Mesendoderm (in vitro differentiated cells): ENCODE results near the gene RNF13.

Experiments used
- DNase-seq: peaks from one replicate; pipeline ENCODE4 v3.0.0; 2013
- H2AK5ac ChIP-seq: 2 replicates; pipeline ENCODE4 v1.6.1; 2013; ENCODE audit warnings: low read length, inconsistent platforms
- H2BK120ac ChIP-seq: 2 replicates; pipeline ENCODE4 v1.6.1; 2013; ENCODE audit warnings: low read depth, mild to moderate bottlenecking, low read length, moderate library complexity, mixed read lengths
- H2BK15ac ChIP-seq: replicated peaks from 2 replicates; pipeline ENCODE4 v1.6.1; 2013; ENCODE audit warnings: low read depth, mild to moderate bottlenecking, moderate library complexity
- H2BK5ac ChIP-seq: 2 replicates; pipeline ENCODE4 v1.6.1; 2013; ENCODE audit warnings: low read length, inconsistent platforms
- H3K18ac ChIP-seq: 2 replicates; pipeline ENCODE4 v1.6.1; 2013; ENCODE audit warnings: mild to moderate bottlenecking, low read length, mixed read lengths
- H3K23ac ChIP-seq: one replicate; pipeline ENCODE4 v1.6.1; 2013; ENCODE audit warnings: low read length
- H3K27ac ChIP-seq: 2 replicates; pipeline ENCODE4 v1.5.1; 2013; ENCODE audit warnings: low read depth, mild to moderate bottlenecking, inconsistent platforms, low read length, moderate library complexity
- H3K27me3 ChIP-seq: 2 replicates; pipeline ENCODE4 v1.6.1; 2013; ENCODE audit warnings: low read length, control low read depth, mild to moderate bottlenecking, inconsistent platforms; ENCODE audit not compliant: insufficient read depth, poor library complexity
- H3K36me3 ChIP-seq: 2 replicates; pipeline ENCODE4 v1.6.1; 2013; ENCODE audit warnings: low read length, inconsistent platforms; ENCODE audit not compliant: control insufficient read depth, insufficient read depth
- H3K4ac ChIP-seq: one replicate; pipeline ENCODE4 v1.6.1; 2013; ENCODE audit warnings: low read depth, mild to moderate bottlenecking, low read length, moderate library complexity
- H3K4me1 ChIP-seq: 2 replicates; pipeline ENCODE4 v1.6.1; 2013; ENCODE audit warnings: low read depth, low read length, inconsistent platforms; ENCODE audit not compliant: control insufficient read depth
- H3K4me2 ChIP-seq: 2 replicates; pipeline ENCODE4 v1.6.1; 2013; ENCODE audit warnings: low read length
- H3K4me3 ChIP-seq: 2 replicates; pipeline ENCODE4 v1.5.1; 2013; ENCODE audit warnings: mild to moderate bottlenecking, low read length
- H3K56ac ChIP-seq: one replicate; pipeline ENCODE4 v1.6.1; 2013; ENCODE audit warnings: low read length
- H3K79me1 ChIP-seq: 2 replicates; pipeline ENCODE4 v1.6.1; 2013; ENCODE audit warnings: low read length, inconsistent platforms
- H3K79me2 ChIP-seq: 2 replicates; pipeline ENCODE4 v1.6.1; 2013; ENCODE audit warnings: mild to moderate bottlenecking, low read length; ENCODE audit not compliant: control insufficient read depth, insufficient read depth
- H3K9ac ChIP-seq: 2 replicates; pipeline ENCODE4 v1.6.1; 2013; ENCODE audit warnings: low read length, inconsistent platforms
- H4K5ac ChIP-seq: one replicate; pipeline ENCODE4 v1.6.1; 2013; ENCODE audit warnings: low read length
- H4K8ac ChIP-seq: one replicate; pipeline ENCODE4 v1.6.1; 2013; ENCODE audit warnings: low read depth, mild to moderate bottlenecking, control low read depth, low read length, moderate library complexity
- WGBS: extraction: QIAGEN DNeasy Blood & Tissue Kit; methylation state at CpG from one replicate; pipeline ENCODE4 v1.1.7; 2013; ENCODE audit warnings: low lambda C conversion rate, missing lambda C conversion rate; ENCODE audit not compliant: insufficient coverage; ENCODE audit errors: extremely low coverage; 5-methylcytosine and 5-hydroxymethylcytosine counted together

The RNF13 gene

GRCh38 chr3:149790698-149791097 lies 22.3 kb upstream of the RNF13 start:
- Histone ChIP-seq H3K4me2 (no peak overlapping the region), H4K8ac (no peak overlapping the region), H3K36me3 (no peaks in the 10 kb centered on the region), H3K4me1 (no peaks in the 10 kb centered on the region), H3K9ac (no peak overlapping the region), H3K4ac (no peak overlapping the region), H3K27me3 (no peaks in the 10 kb centered on the region), H3K18ac (no peak overlapping the region), H3K4me3 (no peak overlapping the region), H3K27ac (no peak overlapping the region), H3K79me2 (no peaks in the 10 kb centered on the region), H3K79me1 (no peaks in the 10 kb centered on the region), H2AK5ac (no peak overlapping the region), H3K56ac (no peak overlapping the region), H4K5ac (no peak overlapping the region), H2BK5ac (no peak overlapping the region), H2BK15ac (no peak overlapping the region), H3K23ac (no peak overlapping the region), H2BK120ac (no peak overlapping the region)
- DNase-seq, result no peak
- WGBS, result no CpG with 5 or more reads among the region's 3 CpGs

- Histone ChIP-seq H4K5ac (no peak within 1 kb of the TSS), H3K4me3 (no peak within 1 kb of the TSS), H3K4me2 (no peak within 1 kb of the TSS), H3K9ac (no peak within 1 kb of the TSS), H2BK120ac (no peak within 1 kb of the TSS), H3K27me3 (no peaks in the 10 kb centered on the region), H4K8ac (no peak within 1 kb of the TSS), H3K4me1 (no peaks in the 10 kb centered on the region), H2BK15ac (no peak within 1 kb of the TSS), H3K79me2 (no peaks in the 10 kb centered on the region), H3K4ac (no peak within 1 kb of the TSS), H2BK5ac (no peak within 1 kb of the TSS), H3K27ac (no peak within 1 kb of the TSS), H3K56ac (no peak within 1 kb of the TSS), H2AK5ac (no peak within 1 kb of the TSS), H3K23ac (no peak within 1 kb of the TSS), H3K36me3 (no peaks in the 10 kb centered on the region), H3K18ac (no peak within 1 kb of the TSS), H3K79me1 (no peaks in the 10 kb centered on the region)
- WGBS, result no CpG with 5 or more reads among the region's 4 CpGs
- no peak for DNase-seq
Observed at GRCh38 chr3:149792452-149793270, 20.4 kb upstream of the RNF13 start, which contains the start of gene ANKUB1. Gene ANKUB1, minus strand, starts transcription at chr3:149792554. Its CDS starts 188 bp downstream, at chr3:149792366.

DNA sequence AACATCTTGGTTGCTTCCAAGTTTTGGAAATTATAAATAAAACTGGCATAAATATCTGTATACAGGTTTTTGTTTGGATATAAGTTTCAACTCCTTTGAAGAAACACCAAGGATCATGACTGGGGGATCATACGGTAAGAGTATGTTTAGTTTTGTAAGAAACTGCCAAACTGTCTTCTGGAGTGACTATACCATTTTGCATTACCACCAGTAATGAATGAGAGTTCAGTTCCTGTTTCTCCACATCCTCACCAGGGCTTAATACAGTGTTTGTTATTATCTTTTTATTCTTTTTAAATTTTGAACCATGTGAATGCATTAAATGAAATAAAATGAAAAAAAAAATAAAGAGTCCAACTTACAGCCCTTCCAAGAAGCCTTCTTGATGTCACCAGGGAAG lies 17.0 kb upstream of the RNF13 start:
- H3K56ac ChIP-seq, result no peak overlapping the region
- H3K27ac ChIP-seq, result no peak overlapping the region
- no peak overlapping the region for H3K9ac ChIP-seq
- H4K8ac ChIP-seq, result no peak overlapping the region
- H3K4me3 ChIP-seq, result no peak overlapping the region
- H2BK5ac ChIP-seq, result no peak overlapping the region
- H3K23ac ChIP-seq, result no peak overlapping the region
- no peaks in the 10 kb centered on the region for H3K27me3 ChIP-seq
- H4K5ac ChIP-seq, result no peak overlapping the region
- H3K4me2 ChIP-seq, result no peak overlapping the region
- no peaks in the 10 kb centered on the region for H3K4me1 ChIP-seq
- no peak overlapping the region for H3K18ac ChIP-seq
- no CpG with 5 or more reads among the region's 1 CpG for WGBS
- no peak for DNase-seq
- no peak overlapping the region for H2AK5ac ChIP-seq
- no peaks in the 10 kb centered on the region for H3K79me2 ChIP-seq
- no peak overlapping the region for H3K4ac ChIP-seq
- H2BK15ac ChIP-seq, result no peak overlapping the region
- H3K79me1 ChIP-seq, result no peaks in the 10 kb centered on the region
- H2BK120ac ChIP-seq, result no peak overlapping the region
- no peaks in the 10 kb centered on the region for H3K36me3 ChIP-seq

GRCh38 chr3:149800693-149801092 lies 12.3 kb upstream of the RNF13 start:
- no peaks in the 10 kb centered on the region for H3K36me3 ChIP-seq
- no peak overlapping the region for H3K4me3 ChIP-seq
- no peak overlapping the region for H3K18ac ChIP-seq
- H3K4me2 ChIP-seq, result no peak overlapping the region
- H3K4ac ChIP-seq, result no peak overlapping the region
- H4K8ac ChIP-seq, result no peak overlapping the region
- no peak overlapping the region for H2BK5ac ChIP-seq
- no peak overlapping the region for H3K23ac ChIP-seq
- H3K9ac ChIP-seq, result no peak overlapping the region
- DNase-seq, result no peak
- H3K79me1 ChIP-seq, result no peaks in the 10 kb centered on the region
- no peaks in the 10 kb centered on the region for H3K79me2 ChIP-seq
- WGBS, result no CpG with 5 or more reads among the region's 8 CpGs
- no peak overlapping the region for H2AK5ac ChIP-seq
- no peaks in the 10 kb centered on the region for H3K4me1 ChIP-seq
- no peak overlapping the region for H3K27ac ChIP-seq
- no peak overlapping the region for H2BK120ac ChIP-seq
- H2BK15ac ChIP-seq, result no peak overlapping the region
- H3K56ac ChIP-seq, result no peak overlapping the region
- no peaks in the 10 kb centered on the region for H3K27me3 ChIP-seq
- no peak overlapping the region for H4K5ac ChIP-seq

DNA sequence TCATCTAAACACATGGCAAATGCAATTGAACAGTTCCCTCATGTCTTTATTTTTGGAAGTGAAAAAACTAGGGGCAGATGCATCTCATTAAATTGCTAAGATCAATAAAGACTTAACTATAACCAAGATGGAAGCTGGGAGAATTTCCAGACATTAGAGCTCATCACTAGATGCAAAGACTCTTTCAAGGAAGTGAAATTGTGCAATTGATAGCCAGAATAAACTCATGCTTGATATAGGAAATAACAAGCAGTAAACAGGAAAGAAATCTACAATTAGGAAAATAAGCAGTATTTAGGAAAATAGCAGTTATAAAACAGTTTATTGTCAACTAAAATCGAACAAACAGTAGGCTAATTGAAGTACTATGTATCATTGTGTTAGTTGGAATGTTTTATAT lies 11.8 kb upstream of the RNF13 start:
- no peak overlapping the region for H4K5ac ChIP-seq
- no peak overlapping the region for H3K9ac ChIP-seq
- no peak overlapping the region for H4K8ac ChIP-seq
- H3K4me2 ChIP-seq, result no peak overlapping the region
- H3K4ac ChIP-seq, result no peak overlapping the region
- H3K4me3 ChIP-seq, result no peak overlapping the region
- H3K23ac ChIP-seq, result no peak overlapping the region
- H3K79me2 ChIP-seq, result no peaks in the 10 kb centered on the region
- no peaks in the 10 kb centered on the region for H3K36me3 ChIP-seq
- H2BK120ac ChIP-seq, result no peak overlapping the region
- no peak overlapping the region for H3K27ac ChIP-seq
- no CpG with 5 or more reads among the region's 1 CpG for WGBS
- no peaks in the 10 kb centered on the region for H3K4me1 ChIP-seq
- no peak overlapping the region for H3K18ac ChIP-seq
- no peak for DNase-seq
- no peak overlapping the region for H2BK5ac ChIP-seq
- H3K56ac ChIP-seq, result no peak overlapping the region
- no peaks in the 10 kb centered on the region for H3K27me3 ChIP-seq
- no peak overlapping the region for H2AK5ac ChIP-seq
- H2BK15ac ChIP-seq, result no peak overlapping the region
- no peaks in the 10 kb centered on the region for H3K79me1 ChIP-seq

DNA sequence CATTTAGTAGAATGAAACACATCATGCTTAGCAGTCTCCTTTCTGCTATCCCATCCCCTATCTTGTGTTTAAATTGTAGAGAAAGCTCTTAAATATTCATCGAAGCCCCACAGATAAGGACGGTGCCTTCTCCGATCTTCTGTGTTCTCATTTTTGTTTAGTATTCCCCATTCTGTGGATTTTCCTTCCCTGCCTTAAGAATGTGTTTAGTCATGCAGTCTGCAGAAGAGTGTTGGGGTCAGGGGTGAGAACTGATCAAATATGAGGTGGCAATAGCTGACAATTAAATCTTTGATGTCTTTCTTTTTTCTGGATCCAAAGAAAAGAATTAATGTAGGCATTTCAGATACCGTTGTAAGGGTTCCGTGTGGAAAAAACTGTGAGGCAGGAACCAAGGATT lies 11.4 kb upstream of the RNF13 start:
- Histone ChIP-seq H3K4ac (no peak overlapping the region), H3K23ac (no peak overlapping the region), H3K56ac (no peak overlapping the region), H3K18ac (no peak overlapping the region), H3K79me1 (no peaks in the 10 kb centered on the region), H3K4me2 (no peak overlapping the region), H2AK5ac (no peak overlapping the region), H4K8ac (no peak overlapping the region), H3K9ac (no peak overlapping the region), H3K4me3 (no peak overlapping the region), H2BK120ac (no peak overlapping the region), H2BK15ac (no peak overlapping the region), H4K5ac (no peak overlapping the region), H2BK5ac (no peak overlapping the region), H3K36me3 (no peaks in the 10 kb centered on the region), H3K27ac (no peak overlapping the region), H3K4me1 (no peaks in the 10 kb centered on the region), H3K79me2 (no peaks in the 10 kb centered on the region), H3K27me3 (no peaks in the 10 kb centered on the region)
- WGBS, result no CpG with 5 or more reads among the region's 5 CpGs
- no peak for DNase-seq
